Endothelial cell of hepatic sinusoid (primary cell): ENCODE results near the gene GOLGB1.
"Not testable (repeated sequence)": the region's sequence is repeated elsewhere in the genome, so short reads cannot be mapped to it uniquely, and the experiment has no call there.

Experiments used
- in situ Hi-C: cut with HindIII; loops from 2 replicates; pipeline ENCODE4 v1.10.0; 2017; ENCODE audit warnings: low sequenced_read_pairs

Gene GOLGB1

DNA sequence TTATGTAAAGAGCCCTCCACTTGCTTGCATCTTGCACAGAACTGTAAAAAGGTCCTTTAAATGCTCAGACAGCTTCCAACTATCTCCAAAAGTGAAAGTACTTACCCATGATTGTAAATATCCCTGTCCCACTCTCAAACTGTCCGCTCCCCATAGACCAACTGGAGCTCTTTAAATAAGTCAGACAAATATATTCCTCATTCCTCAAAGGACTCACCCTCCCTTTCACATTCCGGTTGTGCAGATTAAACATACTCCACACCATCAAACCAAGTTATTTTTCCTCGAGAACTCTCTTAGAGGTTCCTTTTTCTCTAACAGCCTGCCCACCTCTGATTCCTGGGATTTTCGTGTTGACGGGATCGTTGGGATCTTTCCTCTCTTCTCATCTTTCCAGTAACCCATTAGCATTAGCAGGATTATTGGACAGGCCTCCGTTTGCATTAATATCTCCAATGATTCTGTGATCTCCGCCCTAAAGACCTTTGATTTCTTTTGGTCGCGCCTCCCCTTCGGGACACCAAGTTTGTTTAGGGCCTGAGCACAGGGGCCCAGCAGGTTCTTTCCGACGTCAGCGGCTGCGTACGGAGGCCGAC lies 763 bp downstream of the GOLGB1 start:
- in situ Hi-C loops: no loop called here

- in situ Hi-C loops: no loop called here
These were observed 1.6 kb downstream of the GOLGB1 start for GRCh38 chr3:121747976-121748375.

DNA sequence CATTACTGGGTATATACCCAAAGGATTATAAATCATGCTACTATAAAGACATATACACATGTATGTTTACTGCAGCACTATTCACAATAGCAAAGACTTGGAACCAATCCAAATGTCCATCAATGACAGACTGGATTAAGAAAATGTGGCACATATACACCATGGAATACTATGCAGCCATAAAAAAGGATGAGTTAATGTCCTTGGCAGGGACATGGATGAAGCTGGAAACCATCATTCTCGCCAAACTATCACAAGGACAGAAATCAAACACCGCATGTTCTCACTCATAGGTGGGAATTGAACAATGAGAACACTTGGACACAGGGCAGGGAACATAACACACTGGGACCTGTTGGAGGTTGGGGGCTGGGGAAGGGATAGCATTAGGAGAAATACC lies 6.4 kb downstream of the GOLGB1 start:
- in situ Hi-C loops: not testable (repeated sequence)

GRCh38 chr3:121740896-121741295 lies 8.6 kb downstream of the GOLGB1 start:
- in situ Hi-C loops: no loop called here

DNA sequence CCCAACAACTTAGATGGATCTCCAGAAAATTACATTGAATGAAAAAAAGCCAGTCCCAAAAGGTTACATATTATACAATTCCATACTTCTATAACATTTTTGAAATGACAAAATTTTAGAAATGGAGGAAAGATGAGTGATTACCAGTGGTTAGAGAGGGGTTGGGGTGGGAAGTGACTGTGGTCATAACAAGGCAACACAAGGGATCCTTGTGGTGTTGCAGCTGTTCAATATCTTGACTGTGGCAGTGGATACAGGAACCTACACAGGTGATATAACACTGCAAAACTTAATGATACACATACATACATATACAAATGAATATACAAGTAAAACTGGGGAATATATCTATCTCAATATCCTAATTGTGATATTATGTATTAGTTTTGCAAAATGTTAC lies 9.6 kb downstream of the GOLGB1 start:
- in situ Hi-C loops: no loop called here

DNA sequence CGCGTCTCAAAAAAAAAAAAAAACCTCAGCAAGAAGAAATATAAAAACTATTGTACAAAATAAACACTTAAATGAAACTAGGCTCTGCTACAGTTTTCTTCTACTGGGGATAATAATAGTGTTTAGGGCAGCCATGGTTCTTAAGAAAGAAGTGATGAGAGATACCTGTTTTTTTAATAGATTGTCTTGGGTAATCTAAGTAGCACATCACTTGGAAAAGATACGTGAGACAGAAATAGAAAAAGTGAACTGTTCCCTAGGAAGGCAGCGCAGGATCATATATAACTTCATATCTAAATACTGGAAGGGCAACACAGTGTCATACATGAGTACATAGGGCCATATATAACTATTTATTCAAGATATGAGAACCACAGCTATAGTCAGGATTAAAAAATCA lies 11.9 kb downstream of the GOLGB1 start:
- in situ Hi-C loops: no loop called here

DNA sequence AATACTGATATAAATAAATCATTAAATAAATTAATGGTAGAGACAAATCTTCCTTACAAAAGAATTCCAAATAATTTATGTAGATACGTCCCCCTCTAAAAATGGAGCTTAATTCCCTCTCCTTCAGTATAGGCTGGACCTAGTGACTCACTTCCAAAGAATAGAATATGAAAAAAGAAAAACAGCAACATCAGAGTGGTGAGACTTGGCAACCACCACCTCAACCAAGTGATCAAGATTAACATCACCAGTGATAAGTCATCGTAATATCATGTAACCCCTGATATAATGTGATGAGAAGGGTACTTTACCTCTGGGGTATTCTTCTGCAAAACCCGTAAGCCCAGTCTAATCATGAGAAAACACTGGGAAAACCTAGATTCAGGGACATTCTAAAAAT lies 13.4 kb downstream of the GOLGB1 start:
- in situ Hi-C loops: no loop called here

- in situ Hi-C loops: no loop called here
These were observed 14.4 kb downstream of the GOLGB1 start for GRCh38 chr3:121735047-121735696.

- in situ Hi-C loops: no loop called here
These were observed 18.4 kb downstream of the GOLGB1 start for GRCh38 chr3:121730940-121731687.

DNA sequence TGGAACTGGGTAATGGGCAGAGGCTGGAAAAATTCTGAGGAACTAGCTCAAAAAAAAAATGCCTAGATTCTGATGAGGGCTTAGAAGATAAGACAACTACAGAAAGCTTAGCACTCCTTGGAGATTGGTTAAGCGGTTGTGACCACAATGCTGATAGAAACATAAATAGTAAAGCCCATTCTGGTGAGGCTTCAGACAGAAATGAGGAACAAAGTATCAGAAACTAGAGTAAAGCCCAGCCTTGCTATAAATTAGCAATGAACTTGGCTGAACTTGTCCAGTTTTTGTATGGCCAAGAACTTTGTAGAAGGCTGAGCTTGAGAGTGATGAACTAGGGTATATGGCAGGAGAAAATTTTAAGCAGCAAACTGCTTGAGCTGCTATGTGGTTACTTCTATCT lies 25.4 kb downstream of the GOLGB1 start:
- in situ Hi-C loops: no loop called here

GRCh38 chr3:121723485-121723884 lies 26.1 kb downstream of the GOLGB1 start:
- in situ Hi-C loops: no loop called here

GRCh38 chr3:121722411-121722810 lies 27.1 kb downstream of the GOLGB1 start:
- in situ Hi-C loops: no loop called here

GRCh38 chr3:121720163-121720562 lies 29.4 kb downstream of the GOLGB1 start:
- in situ Hi-C loops: no loop called here

DNA sequence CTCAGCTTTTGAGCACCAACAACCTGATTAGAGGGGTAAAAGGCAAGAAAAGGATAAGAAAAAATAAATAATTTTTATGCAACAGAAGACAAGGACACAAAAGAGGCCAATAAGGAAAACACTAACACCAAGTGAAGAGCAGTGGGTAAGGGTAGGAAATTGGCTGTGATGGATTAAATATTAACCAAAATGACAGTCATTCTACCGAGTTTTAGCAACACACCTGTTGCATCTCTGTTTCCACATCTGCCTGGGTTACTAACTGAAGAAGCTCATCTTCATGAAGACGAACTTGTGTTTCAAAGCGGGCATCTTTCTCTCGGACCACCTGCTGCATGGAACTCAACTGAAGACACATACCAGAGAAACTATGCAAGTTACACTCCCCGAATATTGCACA lies 30.1 kb downstream of the GOLGB1 start:
- in situ Hi-C loops: no loop called here

DNA sequence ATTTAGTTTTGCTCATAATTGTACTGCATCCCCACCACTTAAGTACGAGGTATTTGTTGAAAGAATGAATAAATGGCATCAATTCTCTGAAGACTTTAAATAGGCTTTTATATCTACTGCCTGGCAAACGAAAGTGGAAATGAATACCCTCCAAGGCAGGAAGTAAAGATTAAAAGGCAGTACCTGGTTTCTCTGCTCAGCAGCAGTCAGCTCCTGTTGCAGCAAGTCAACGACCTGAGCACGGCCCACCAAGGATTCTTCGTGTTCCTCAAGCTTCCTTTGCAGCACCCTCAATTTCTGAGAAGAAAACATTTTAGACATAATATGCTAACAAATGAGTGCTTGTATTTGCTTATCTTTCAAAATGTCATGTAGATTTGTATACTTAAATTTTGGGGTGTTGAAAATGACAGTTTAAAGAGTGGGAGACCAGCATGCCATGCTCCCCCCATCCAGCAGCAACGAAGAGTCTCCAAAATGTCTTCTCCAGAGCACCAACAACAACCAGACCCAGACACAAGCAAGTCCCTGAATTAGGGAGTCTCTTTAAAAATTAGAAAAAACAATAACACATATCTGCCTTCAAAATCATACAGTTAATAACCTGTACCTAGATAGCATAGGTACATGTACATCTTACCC lies 31.2 kb downstream of the GOLGB1 start:
- in situ Hi-C loops: no loop called here

DNA sequence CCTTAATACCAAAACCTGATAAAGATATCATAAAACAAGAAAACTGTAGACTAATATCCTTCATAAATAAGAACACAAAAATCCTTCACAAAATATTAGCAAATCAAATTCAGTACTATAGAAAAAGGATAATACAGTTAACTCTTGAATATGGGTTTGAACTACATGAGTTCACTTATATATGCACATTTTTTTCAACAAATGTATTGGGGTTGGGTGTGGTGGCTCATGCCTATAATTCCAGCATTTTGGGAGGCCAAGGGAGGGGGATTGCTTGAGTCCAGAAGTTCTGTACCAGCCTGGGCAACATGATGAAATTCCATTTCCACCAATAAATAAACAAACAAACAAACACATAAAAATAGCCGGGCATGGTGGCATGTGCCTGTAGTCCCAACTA lies 39.2 kb downstream of the GOLGB1 start:
- in situ Hi-C loops: no loop called here

DNA sequence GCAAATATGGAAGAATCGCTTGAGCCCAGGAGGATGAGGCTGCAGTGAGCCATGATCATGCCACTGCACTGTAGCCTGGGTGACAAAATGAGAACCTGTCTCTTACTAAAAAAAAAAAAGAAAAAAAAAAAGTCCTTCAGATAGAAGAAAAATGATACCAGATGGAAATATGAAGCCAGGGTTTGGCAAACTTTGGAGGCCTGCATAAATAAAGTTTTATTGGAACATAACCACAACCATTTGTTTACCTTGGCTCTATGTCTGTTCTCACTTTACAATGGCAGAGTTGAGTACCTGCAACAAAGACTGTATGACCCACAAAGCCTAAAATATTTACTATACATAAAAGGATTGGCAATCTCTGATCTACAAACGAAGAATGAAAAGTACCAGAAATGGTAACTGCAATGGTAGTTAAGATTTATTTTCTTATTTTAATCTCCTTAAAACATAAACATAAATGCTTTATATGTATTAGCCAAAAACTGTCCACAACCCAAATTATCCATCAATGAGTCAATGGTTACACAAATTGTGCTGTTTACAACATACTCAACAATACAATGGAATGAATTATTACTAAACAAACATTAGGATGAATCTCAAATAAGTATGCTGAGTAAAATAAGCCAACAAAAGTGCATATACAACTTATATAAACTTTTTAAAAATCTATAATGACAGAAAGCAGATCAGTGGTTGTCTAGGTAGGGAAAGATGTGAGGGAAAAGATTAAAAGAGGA lies 41.8 kb downstream of the GOLGB1 start:
- in situ Hi-C loops: no loop called here

GRCh38 chr3:121705541-121705940 lies 44.0 kb downstream of the GOLGB1 start:
- in situ Hi-C loops: no loop called here

- in situ Hi-C loops: no loop called here
These were observed 45.6 kb downstream of the GOLGB1 start for GRCh38 chr3:121703973-121704372.

GRCh38 chr3:121698901-121699300 lies 50.6 kb downstream of the GOLGB1 start:
- in situ Hi-C loops: no loop called here

DNA sequence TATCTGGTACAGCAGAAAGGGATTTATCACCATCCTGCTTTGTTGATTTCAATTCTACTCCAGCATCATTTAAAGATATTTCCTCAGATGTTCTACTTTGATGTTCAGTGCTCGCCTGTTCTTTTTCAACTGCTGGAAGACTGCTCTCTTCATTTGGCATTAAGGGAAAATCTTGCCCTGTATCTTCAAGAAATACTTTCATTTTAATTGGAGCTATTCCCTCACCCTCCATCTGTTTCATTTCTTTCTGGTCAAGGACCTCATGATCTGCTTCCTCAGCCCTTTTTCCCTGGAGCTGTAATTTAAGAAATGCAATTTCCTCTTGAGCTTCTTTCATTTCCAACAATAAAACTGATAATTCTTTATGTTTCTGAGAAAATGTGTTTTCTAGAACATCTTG lies 51.1 kb downstream of the GOLGB1 start:
- in situ Hi-C loops: no loop called here
